A673 (cell line): ENCODE results near the gene SPRED3.

ENCODE experiments used
- CTCF ChIP-seq: fragments of 300-800, 200-600 bp; sonication (generic); conservative IDR thresholded peaks from 2 replicates; pipeline ENCODE4 v1.5.1; 2017; ENCODE audit warnings: low read depth, mild to moderate bottlenecking, antibody characterized with exemption, low read length, moderate library complexity, mixed read lengths
- EZH2 ChIP-seq: fragments of 200-600 bp; sonication (generic); IDR thresholded peaks from 2 replicates; pipeline ENCODE4 v1.6.1; 2017; ENCODE audit warnings: borderline replicate concordance, low read depth, mild to moderate bottlenecking, mixed read lengths, antibody characterized with exemption, low read length; ENCODE audit not compliant: poor library complexity, severe bottlenecking

GRCh38 chr19:38402967-38403674 is 14.6 kb downstream of the SPRED3 start, which contains the start of gene FAM98C:
- no peak for TF ChIP-seq EZH2
- TF ChIP-seq CTCF: peak; percentile 93
